Gastroesophageal sphincter (tissue), 4 donors: ENCODE measurements around the gene FAM151A. TPM values are rescaled to one million over a fixed set of nuclear protein-coding genes. Genes with fewer than 3 reads are reported as not detected.

Experiments used
- ATAC-seq: fragments of 150-250 bp; one replicate; pipeline ENCODE4 v1.9.1; 2016; ENCODE audit warnings: mild to moderate bottlenecking, moderate library complexity
- H3K27ac ChIP-seq, 4 donors: fragments of 200-600 bp; sonication (generic) in 3 of 4; 1 replicate in 3 of 4; 2 replicates in 1 of 4; pipeline ENCODE4 v1.5.1; 2016 to 2019
- H3K27me3 ChIP-seq: fragments of 200-600 bp; sonication (generic); one replicate; pipeline ENCODE4 v1.5.1; 2019
- H3K36me3 ChIP-seq, 2 donors: fragments of 200-600 bp; sonication (generic); one replicate each; pipeline ENCODE4 v1.5.1; 2019; ENCODE audit warnings: control low read depth in 1 of 2
- H3K4me1 ChIP-seq, 3 donors: fragments of 200-600 bp; sonication (generic); 1 replicate in 2 of 3; 2 replicates in 1 of 3; pipeline ENCODE4 v1.5.1; 2016 to 2019; ENCODE audit warnings: control low read depth in 2 of 3
- H3K4me3 ChIP-seq, 2 donors: fragments of 200-600 bp; sonication (generic); one replicate each; pipeline ENCODE4 v1.5.1; 2019; ENCODE audit warnings: mild to moderate bottlenecking in 1 of 2, moderate library complexity in 1 of 2
- H3K9me3 ChIP-seq, 3 donors: fragments of 200-600 bp; sonication (generic); one replicate each; pipeline ENCODE4 v1.5.1; 2017 to 2019; ENCODE audit warnings: control low read depth in 2 of 3
- EP300 ChIP-seq: sonication (generic); formaldehyde crosslinking; IDR thresholded peaks from one replicate; pipeline ENCODE4 v1.6.1; 2017; ENCODE audit warnings: antibody characterized with exemption, mild to moderate bottlenecking
- POLR2A ChIP-seq, 2 donors: fragments of 450-650 bp; IDR thresholded peaks; one replicate each; pipeline ENCODE4 v1.6.1; 2017; ENCODE audit warnings: antibody characterized with exemption in 2 of 2, mild to moderate bottlenecking in 2 of 2, moderate library complexity in 1 of 2
- POLR2AphosphoS5 ChIP-seq: sonication (generic); formaldehyde crosslinking; IDR thresholded peaks from one replicate; pipeline ENCODE4 v1.6.1; 2017; ENCODE audit warnings: antibody characterized with exemption
- WGBS, 2 donors: methylation state at CpG; one replicate each; pipeline ENCODE4 v1.1.5; 2018; ENCODE audit warnings: low coverage in 1 of 2; 5-methylcytosine and 5-hydroxymethylcytosine counted together
- total RNA-seq, 4 donors: library from RNA; depleted of rRNA; stranded (reverse); fragments of >200 nt; gene quantifications; one replicate each; pipeline ENCODE4 v1.1.0, GENCODE V29; 2016
- TF ChIP-seq, protein P1 (sequence below), 4 experiments: fragments of 200-600 bp in 2 of 4; fragments of 450-650 bp in 2 of 4; sonication (generic) in 1 of 4; IDR thresholded peaks; one replicate each; pipeline ENCODE4 v1.5.1; 2017 to 2019; ENCODE audit warnings: antibody characterized with exemption in 4 of 4, mild to moderate bottlenecking in 2 of 4, moderate library complexity in 2 of 4

The FAM151A gene
- total RNA-seq, 4 donors from 2014 or later = not detected

DNA sequence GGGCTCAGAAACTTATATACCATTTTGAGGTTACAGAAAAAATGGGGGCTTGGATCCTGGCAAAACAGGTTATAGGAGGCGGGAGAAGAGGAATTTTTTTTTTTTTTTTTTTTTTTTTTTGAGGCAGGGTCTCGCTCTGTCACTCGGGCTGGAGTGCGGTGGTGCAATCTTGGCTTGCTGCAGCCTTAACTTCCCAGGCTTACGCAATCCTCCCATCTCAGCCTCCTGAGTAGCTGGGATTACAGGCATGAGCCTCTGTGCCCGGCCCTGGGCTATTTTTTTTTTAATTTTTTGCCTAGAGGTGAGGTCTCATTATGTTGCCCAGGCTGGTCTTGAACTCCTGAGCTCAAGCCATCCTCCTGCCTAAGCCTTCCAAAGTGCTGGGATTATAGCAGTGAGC lies 43.0 kb upstream of the FAM151A start:
- no peak overlapping the region for H3K4me3 ChIP-seq
- peaks cover 0 to 39% of the 10 kb centered on the region in 2 donors for H3K36me3 ChIP-seq
- ATAC-seq = no peak
- whole genome bisulfite sequencing, 2 donors = 79 to 96% methylated on average over 3 to 4 of the region's 6 CpGs
- no peaks in the 10 kb centered on the region for H3K9me3 ChIP-seq
- no peaks in the 10 kb centered on the region for H3K27me3 ChIP-seq
- TF ChIP-seq, protein P1, sequence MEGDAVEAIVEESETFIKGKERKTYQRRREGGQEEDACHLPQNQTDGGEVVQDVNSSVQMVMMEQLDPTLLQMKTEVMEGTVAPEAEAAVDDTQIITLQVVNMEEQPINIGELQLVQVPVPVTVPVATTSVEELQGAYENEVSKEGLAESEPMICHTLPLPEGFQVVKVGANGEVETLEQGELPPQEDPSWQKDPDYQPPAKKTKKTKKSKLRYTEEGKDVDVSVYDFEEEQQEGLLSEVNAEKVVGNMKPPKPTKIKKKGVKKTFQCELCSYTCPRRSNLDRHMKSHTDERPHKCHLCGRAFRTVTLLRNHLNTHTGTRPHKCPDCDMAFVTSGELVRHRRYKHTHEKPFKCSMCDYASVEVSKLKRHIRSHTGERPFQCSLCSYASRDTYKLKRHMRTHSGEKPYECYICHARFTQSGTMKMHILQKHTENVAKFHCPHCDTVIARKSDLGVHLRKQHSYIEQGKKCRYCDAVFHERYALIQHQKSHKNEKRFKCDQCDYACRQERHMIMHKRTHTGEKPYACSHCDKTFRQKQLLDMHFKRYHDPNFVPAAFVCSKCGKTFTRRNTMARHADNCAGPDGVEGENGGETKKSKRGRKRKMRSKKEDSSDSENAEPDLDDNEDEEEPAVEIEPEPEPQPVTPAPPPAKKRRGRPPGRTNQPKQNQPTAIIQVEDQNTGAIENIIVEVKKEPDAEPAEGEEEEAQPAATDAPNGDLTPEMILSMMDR (IDR thresholded peaks at IDR 0.05) = no peak
- TF ChIP-seq POLR2A (IDR thresholded peaks at IDR 0.05) (no peak), EP300 (no peak), POLR2AphosphoS5 (no peak)
- H3K4me1 ChIP-seq = no peaks in the 10 kb centered on the region
- no peak overlapping the region for H3K27ac ChIP-seq

DNA sequence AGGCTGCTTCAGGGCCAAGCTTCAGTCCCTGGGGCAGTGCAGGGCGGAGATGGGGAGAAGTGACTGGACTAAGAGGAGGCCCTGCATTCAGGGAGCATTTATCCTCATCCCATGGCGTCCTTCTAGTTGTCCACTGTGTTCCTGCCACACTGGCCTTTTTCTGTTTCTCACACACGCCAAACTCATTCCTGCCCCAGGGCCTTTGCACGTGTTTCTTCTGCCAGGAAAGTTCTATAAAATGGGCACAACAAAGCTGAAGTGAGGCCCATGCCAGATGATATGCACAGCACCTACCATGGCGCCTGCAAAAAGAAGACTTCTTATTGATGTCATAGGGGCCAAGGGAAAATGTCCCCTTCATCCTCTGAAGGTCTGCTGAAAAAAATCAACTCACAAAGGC lies 42.5 kb upstream of the FAM151A start:
- Histone ChIP-seq H3K4me1 (no peaks in the 10 kb centered on the region), H3K4me3 (no peak overlapping the region), H3K27ac (no peak overlapping the region), H3K36me3 (peaks cover 0 to 34% of the 10 kb centered on the region in 2 donors), H3K9me3 (no peaks in the 10 kb centered on the region), H3K27me3 (no peaks in the 10 kb centered on the region)
- no peak for ATAC-seq
- 91 to 98% methylated on average over 5 of the region's 5 CpGs for WGBS, 2 donors
- TF ChIP-seq POLR2A (IDR thresholded peaks at IDR 0.05) = no peak
- no peak for TF ChIP-seq EP300
- no peak for TF ChIP-seq POLR2AphosphoS5
- TF ChIP-seq, protein P1 (IDR thresholded peaks at IDR 0.05) = no peak

DNA sequence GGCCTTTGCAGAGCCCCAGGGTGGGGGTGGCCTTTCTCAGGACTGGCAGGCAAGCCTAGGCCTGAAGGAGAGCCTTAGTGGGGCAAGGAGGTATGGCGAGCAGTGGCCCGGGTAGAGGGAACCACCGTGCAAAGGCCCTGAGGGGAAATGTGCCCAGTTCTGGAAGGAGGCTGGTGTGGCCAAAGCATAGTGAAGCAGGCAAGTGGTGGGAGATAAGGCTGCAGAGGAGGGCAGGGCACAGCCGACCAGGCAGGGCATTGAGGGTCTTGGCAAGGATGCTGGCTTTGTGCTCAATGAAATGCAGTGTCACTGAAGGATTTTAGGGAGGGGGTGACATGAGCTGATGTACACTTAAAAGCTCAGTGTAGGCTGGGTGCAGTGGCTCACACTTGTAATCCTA lies 41.0 kb upstream of the FAM151A start:
- peaks cover 0 to 3% (median 0%) of the 10 kb centered on the region in 3 donors for H3K9me3 ChIP-seq
- ATAC-seq = no peak
- TF ChIP-seq POLR2A (IDR thresholded peaks at IDR 0.05) (no peak), POLR2AphosphoS5 (no peak), EP300 (no peak)
- TF ChIP-seq, protein P1 (IDR thresholded peaks at IDR 0.05) = no peak
- H3K4me3 ChIP-seq = no peak overlapping the region
- H3K27ac ChIP-seq = no peak overlapping the region
- H3K36me3 ChIP-seq = peaks cover 0 to 42% of the 10 kb centered on the region in 2 donors
- no peaks in the 10 kb centered on the region for H3K4me1 ChIP-seq
- no peaks in the 10 kb centered on the region for H3K27me3 ChIP-seq
- WGBS, 2 donors = 89 to 90% methylated on average over 3 to 4 of the region's 4 CpGs

DNA sequence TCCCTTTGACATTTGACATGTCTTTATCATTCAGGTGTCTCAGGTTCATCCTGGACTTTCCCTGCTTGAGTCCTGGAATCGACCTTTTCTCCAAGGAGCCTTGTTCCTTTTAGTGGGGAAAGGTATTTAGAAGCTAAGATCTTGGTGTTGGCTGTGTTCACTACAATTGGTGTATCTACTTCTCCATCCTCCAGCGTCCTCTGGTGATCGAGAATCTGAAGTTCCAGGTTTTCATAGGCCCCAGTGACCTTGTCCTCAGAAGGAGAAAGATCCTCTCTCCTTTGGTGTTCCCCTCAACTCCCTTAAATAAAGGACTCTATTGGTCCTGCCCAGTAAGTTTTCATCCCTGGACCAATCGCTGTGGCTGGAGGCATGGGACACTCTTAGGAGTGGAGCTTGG lies 40.4 kb upstream of the FAM151A start:
- peaks cover 0 to 41% of the 10 kb centered on the region in 2 donors for H3K36me3 ChIP-seq
- no peak overlapping the region for H3K4me3 ChIP-seq
- H3K4me1 ChIP-seq = no peaks in the 10 kb centered on the region
- H3K27me3 ChIP-seq = no peaks in the 10 kb centered on the region
- ATAC-seq = no peak
- TF ChIP-seq, protein P1 (IDR thresholded peaks at IDR 0.05) = no peak
- TF ChIP-seq EP300 (no peak), POLR2AphosphoS5 (no peak), POLR2A (IDR thresholded peaks at IDR 0.05) (no peak)
- 90 to 94% methylated on average over 2 of the region's 4 CpGs for WGBS, 2 donors
- peaks cover 0 to 4% (median 0%) of the 10 kb centered on the region in 3 donors for H3K9me3 ChIP-seq
- no peak overlapping the region for H3K27ac ChIP-seq

DNA sequence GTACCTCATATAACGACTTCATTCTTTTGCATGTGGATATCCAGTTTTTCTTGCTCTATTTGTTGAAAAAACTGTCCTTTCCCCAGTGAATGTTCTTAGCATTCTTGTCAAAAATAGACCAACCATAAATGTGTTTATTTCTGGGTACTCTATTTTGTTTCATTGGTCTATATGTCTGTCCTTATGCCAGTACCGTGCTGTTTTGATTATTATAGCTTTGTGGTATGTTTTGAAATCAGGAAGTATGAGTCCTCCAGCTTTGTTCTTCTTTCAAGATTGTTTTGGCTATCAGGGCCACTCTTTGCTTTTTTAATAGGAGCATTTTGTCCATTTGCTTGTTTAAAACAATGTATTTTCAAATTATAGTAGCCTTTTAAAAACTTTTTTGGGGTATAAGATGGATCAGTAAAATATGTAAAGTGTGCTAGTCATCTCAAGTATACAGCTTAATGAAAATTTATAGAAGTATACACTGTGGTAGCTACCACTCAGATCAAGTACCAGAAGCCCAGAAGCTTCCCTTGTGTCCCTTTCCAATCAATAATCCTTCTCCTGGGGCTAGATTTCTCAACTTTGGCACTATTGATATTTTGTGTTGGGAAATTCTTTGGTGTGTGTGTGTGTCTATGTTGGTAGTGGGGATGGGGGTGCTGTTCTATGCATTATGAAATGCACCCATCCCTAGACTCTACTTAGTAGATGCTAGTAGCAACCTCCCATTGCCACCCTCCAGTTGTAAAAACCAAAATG lies 35.0 kb upstream of the FAM151A start:
- Histone ChIP-seq H3K27ac (no peak overlapping the region), H3K36me3 (peaks cover 0 to 36% of the 10 kb centered on the region in 2 donors), H3K9me3 (peaks cover 0 to 12% (median 0%) of the 10 kb centered on the region in 3 donors), H3K4me1 (no peaks in the 10 kb centered on the region), H3K4me3 (no peak overlapping the region), H3K27me3 (no peaks in the 10 kb centered on the region)
- WGBS, 2 donors = 89 to 90% methylated on average over 2 of the region's 2 CpGs
- no peak for ATAC-seq
- TF ChIP-seq POLR2AphosphoS5 = no peak
- no peak for TF ChIP-seq POLR2A (IDR thresholded peaks at IDR 0.05)
- TF ChIP-seq EP300 = no peak
- TF ChIP-seq, protein P1 (IDR thresholded peaks at IDR 0.05) = no peak
